GM12875 (cell line): ENCODE results near the gene PNPLA4.

ENCODE experiments used
- H3K4me3 ChIP-seq: one replicate; pipeline ENCODE4 v1.5.1; 2011; ENCODE audit warnings: low read depth, low read length, control low read depth
- TF ChIP-seq, protein P1 (sequence below): IDR thresholded peaks from 2 replicates; pipeline ENCODE4 v1.5.1; 2011; ENCODE audit warnings: low read depth, mild to moderate bottlenecking, control low read depth, inconsistent platforms, low read length, moderate library complexity, borderline replicate concordance; ENCODE audit not compliant: insufficient read depth

PNPLA4 gene

DNA sequence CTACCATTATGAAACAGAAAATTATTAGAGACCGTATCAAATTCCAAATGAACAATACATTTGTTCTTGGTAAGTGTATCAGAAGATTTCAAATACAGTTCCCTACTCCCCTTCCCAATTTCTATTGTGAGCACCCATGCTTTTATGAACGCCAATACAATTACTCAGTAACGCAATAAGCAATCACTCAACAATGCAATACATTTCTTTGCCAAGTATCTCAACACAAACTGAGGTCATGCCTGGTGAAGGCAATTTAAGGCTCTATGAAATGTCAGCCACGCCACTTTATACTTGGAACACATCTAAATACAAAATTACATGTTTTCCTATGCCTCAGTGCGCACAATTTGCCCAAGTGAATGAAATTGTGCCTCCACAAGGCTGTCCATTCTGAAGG, 712 bp downstream of the PNPLA4 start:
- TF ChIP-seq, protein P1, sequence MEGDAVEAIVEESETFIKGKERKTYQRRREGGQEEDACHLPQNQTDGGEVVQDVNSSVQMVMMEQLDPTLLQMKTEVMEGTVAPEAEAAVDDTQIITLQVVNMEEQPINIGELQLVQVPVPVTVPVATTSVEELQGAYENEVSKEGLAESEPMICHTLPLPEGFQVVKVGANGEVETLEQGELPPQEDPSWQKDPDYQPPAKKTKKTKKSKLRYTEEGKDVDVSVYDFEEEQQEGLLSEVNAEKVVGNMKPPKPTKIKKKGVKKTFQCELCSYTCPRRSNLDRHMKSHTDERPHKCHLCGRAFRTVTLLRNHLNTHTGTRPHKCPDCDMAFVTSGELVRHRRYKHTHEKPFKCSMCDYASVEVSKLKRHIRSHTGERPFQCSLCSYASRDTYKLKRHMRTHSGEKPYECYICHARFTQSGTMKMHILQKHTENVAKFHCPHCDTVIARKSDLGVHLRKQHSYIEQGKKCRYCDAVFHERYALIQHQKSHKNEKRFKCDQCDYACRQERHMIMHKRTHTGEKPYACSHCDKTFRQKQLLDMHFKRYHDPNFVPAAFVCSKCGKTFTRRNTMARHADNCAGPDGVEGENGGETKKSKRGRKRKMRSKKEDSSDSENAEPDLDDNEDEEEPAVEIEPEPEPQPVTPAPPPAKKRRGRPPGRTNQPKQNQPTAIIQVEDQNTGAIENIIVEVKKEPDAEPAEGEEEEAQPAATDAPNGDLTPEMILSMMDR: no peak
- H3K4me3 ChIP-seq: peak overlapping the region; percentile 82

DNA sequence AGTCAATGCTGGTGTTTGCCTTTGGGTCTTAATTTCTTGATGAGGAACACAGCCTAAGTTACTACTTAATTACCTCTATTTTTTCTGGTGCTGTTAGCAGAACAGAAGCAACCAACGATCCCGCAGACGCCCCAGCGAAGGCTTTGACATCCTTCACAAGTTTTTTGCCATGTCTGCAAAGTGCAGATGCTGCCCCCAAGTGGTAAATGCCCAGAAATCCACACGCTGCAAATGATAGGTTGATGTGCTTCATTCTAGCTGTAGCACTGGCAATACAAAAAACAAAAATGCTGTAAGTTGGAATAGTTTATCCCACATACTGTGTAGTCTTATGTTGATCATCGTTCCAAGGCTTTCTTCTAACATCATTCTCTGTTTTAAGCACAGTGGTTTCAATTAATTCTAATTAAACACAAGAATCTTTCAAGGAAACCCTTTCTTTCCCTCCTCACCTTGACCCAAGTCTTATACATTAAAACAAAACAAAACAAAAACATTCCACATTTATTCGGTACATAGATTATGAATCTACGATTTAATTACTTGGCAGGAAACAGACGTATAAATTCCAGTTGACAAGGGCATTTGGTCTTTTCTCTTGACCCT, 1.2 kb downstream of the PNPLA4 start:
- TF ChIP-seq, protein P1: peak; percentile 73
- no peak overlapping the region for H3K4me3 ChIP-seq

DNA sequence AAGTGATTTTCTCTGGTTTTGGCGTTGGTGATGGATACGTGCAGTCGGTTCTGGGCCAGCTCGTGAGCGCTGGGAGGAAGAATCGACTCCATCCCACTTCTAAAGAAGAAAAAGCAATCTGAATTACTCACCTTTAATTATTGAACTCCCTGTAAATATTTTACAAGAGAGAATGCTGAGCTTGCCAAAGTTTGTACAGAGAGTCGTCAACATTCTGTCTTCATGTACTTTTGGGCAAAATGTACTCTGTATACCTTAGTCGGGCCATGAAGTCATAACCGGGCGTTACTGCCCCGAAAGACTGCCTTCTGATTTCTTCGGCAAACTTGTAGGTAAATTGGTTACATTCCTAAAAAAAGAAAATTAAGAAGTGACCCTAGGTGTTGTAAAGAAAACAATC, 5.5 kb downstream of the PNPLA4 start:
- TF ChIP-seq, protein P1: no peak
- no peak overlapping the region for H3K4me3 ChIP-seq

DNA sequence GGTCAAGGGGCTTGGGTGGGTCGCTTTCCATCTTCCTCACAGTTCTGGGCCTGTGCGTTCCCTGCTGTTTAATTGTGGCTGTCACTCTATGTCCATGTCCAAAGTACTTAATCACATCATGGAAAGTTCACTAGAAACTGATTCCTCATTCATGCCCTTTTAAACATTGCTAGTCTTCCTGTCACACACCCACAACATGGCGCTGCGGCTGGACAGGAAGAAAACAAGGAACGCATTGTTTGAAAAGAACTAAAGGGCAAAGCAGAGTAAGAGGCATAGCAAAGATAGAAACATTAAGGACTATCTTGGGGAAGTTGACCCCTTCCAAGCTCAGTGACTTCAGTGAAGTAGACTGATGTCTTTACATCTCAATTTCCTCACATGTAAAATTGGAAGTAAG, 18.4 kb downstream of the PNPLA4 start:
- TF ChIP-seq, protein P1: no peak
- H3K4me3 ChIP-seq: no peak overlapping the region

DNA sequence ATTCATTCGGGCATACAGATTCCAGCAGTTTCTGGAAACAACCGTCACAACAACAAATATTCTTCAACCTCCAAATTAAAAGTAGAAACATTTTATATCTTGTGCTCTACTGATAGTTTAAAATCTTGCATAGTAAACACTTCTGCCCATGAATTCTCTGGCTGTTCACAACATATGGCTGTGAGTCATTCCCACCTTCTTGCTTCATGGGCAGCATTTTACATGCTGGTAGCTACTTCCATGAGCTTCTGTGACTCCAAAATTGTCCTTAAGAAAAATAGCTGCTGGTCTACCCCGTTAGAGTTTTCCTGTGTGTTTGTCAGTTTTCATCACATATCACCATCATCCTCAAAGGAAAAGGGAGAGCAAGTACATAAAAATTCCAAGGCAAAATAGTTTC, 22.7 kb downstream of the PNPLA4 start:
- H3K4me3 ChIP-seq: no peak overlapping the region
- TF ChIP-seq, protein P1: no peak

DNA sequence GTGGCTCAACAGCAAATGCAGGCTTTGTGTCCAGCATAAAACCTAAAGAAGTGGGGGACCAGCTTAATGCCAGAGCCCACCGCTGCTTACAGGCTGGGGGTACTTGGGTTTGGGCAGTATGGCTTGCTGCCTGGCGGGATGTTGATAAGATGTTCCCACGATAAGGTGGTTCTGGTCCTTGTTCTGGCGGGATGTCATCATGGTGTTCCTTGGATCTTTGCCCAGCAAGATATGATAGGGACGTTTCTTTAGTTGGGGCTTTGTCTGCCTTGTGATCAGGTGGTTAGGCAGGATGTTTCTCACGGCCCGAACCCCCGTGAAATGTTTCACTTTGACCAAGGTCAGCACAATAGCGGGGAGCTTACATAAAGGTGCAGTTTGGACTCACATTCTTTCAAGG, 35.3 kb downstream of the PNPLA4 start:
- H3K4me3 ChIP-seq: no peak overlapping the region
- TF ChIP-seq, protein P1: no peak

DNA sequence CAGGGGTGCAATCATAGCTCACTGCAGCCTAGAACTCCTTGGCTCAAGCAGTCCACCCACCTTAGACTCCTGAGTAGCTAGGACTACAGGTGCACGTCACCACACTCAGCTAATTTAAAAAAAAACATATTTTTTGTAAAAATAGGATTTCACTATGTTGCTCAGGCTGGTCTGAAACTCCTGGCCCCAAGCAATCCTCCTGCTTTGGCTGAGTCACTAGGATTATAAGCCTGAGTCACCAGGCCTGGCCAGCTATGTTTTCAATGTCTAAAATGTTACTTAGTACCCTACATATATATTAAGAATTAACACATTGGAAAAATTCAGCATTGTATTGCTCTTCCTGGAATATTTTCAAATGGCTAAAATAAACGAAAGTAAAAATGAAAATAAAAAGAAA, 37.5 kb downstream of the PNPLA4 start:
- H3K4me3 ChIP-seq: no peak overlapping the region
- TF ChIP-seq, protein P1: no peak
